Measurements from ENCODE around the gene SLC16A4. TPM values are rescaled to one million over a fixed set of nuclear protein-coding genes. Genes with fewer than 3 reads are reported as not detected.
A peak's percentile ranks its signal among the peaks of the same experiment; 100 is the strongest.
"Not testable (repeated sequence)": the region's sequence is repeated elsewhere in the genome, so short reads cannot be mapped to it uniquely, and the experiment has no call there.

SLC16A4 gene
- polyA plus RNA-seq (2013, experiment 1 of 2; ENCODE audit: insufficient read length): 3.5 TPM
- 7.1 TPM for polyA plus RNA-seq (2013, experiment 2 of 2; ENCODE audit: insufficient read length)

- DNase-seq: peak; percentile 62
These were observed at the start of gene SLC16A4 for GRCh38 chr1:110390692-110391245. Gene SLC16A4 (minus strand): TSS chr1:110391026. CDS start chr1:110389323, 1,703 bp downstream.

GRCh38 chr1:110439873-110440272 is 49.0 kb upstream of the SLC16A4 start:
- DNase-seq: not testable (repeated sequence)

GRCh38 chr1:110438893-110439292 is 48.1 kb upstream of the SLC16A4 start:
- DNase-seq: no peak

GRCh38 chr1:110437645-110438299 is 46.9 kb upstream of the SLC16A4 start:
- DNase-seq: not testable (repeated sequence)

- DNase-seq: no peak
These were observed 45.8 kb upstream of the SLC16A4 start for GRCh38 chr1:110436635-110437034.

GRCh38 chr1:110434946-110435345 is 44.1 kb upstream of the SLC16A4 start:
- no peak for DNase-seq

- no peak for DNase-seq
These were observed 43.0 kb upstream of the SLC16A4 start for GRCh38 chr1:110433803-110434202.

- no peak for DNase-seq
These were observed 42.4 kb upstream of the SLC16A4 start for GRCh38 chr1:110433213-110433612.

- no peak for DNase-seq
These were observed 40.1 kb upstream of the SLC16A4 start for GRCh38 chr1:110430901-110431300.

GRCh38 chr1:110430366-110430765 is 39.5 kb upstream of the SLC16A4 start:
- DNase-seq: no peak

- no peak for DNase-seq
These were observed 38.1 kb upstream of the SLC16A4 start for GRCh38 chr1:110428946-110429345.

GRCh38 chr1:110426854-110427253 is 36.0 kb upstream of the SLC16A4 start:
- DNase-seq: no peak

- DNase-seq: no peak
These were observed 34.9 kb upstream of the SLC16A4 start for GRCh38 chr1:110425612-110426152.

- DNase-seq: no peak
These were observed 34.1 kb upstream of the SLC16A4 start for GRCh38 chr1:110424699-110425611.

GRCh38 chr1:110420874-110421793 is 30.3 kb upstream of the SLC16A4 start:
- DNase-seq: peak; percentile 36

GRCh38 chr1:110420023-110420662 is 29.3 kb upstream of the SLC16A4 start:
- DNase-seq: no peak

- DNase-seq: no peak
These were observed 27.9 kb upstream of the SLC16A4 start for GRCh38 chr1:110418729-110419128.

GRCh38 chr1:110413045-110413444 is 22.2 kb upstream of the SLC16A4 start:
- DNase-seq: not testable (repeated sequence)

GRCh38 chr1:110412576-110412975 is 21.8 kb upstream of the SLC16A4 start:
- DNase-seq: peak; percentile 61

GRCh38 chr1:110411173-110411735 is 20.4 kb upstream of the SLC16A4 start:
- DNase-seq: no peak

GRCh38 chr1:110409316-110409715 is 18.5 kb upstream of the SLC16A4 start:
- no peak for DNase-seq

Measured in fibroblast of skin of back (primary cell).